ENCODE data around the gene S100A11. TPM values are rescaled to one million over a fixed set of nuclear protein-coding genes. Genes with fewer than 3 reads are reported as not detected.

The S100A11 gene
- total and polyA plus RNA-seq, 9 of the 15 experiments (the other 6 are each of a cell fraction or from before 2014, with no cell fraction given) = 131 to 808 (median 235) TPM

- TF ChIP-seq, protein P1, sequence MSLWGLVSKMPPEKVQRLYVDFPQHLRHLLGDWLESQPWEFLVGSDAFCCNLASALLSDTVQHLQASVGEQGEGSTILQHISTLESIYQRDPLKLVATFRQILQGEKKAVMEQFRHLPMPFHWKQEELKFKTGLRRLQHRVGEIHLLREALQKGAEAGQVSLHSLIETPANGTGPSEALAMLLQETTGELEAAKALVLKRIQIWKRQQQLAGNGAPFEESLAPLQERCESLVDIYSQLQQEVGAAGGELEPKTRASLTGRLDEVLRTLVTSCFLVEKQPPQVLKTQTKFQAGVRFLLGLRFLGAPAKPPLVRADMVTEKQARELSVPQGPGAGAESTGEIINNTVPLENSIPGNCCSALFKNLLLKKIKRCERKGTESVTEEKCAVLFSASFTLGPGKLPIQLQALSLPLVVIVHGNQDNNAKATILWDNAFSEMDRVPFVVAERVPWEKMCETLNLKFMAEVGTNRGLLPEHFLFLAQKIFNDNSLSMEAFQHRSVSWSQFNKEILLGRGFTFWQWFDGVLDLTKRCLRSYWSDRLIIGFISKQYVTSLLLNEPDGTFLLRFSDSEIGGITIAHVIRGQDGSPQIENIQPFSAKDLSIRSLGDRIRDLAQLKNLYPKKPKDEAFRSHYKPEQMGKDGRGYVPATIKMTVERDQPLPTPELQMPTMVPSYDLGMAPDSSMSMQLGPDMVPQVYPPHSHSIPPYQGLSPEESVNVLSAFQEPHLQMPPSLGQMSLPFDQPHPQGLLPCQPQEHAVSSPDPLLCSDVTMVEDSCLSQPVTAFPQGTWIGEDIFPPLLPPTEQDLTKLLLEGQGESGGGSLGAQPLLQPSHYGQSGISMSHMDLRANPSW (CRISPR knock-in tag; IDR thresholded peaks at IDR 0.05) = no peak
Observed at GRCh38 chr1:152018537-152018936, 18.3 kb downstream of the S100A11 start (continued).

- no peak overlapping the region for H2AFZ ChIP-seq (ENCODE audit: low read depth, low read length)
- H3K9me1 ChIP-seq (ENCODE audit: control insufficient read depth, insufficient read depth, low read length) = no peaks in the 10 kb centered on the region
- H3K9me3 ChIP-seq (replicated peaks; ENCODE audit: control insufficient read depth, insufficient read depth, low read depth, low read length) = no peaks in the 10 kb centered on the region
- peaks cover 11 to 24% of the 10 kb centered on the region in 2 experiments; a peak in 3 of 5 replicates for H3K27me3 ChIP-seq (ENCODE audit: control insufficient read depth in 2 of 2, insufficient read depth in 2 of 2, low read length in 2 of 2)
- no peak overlapping the region for H3K4me2 ChIP-seq (ENCODE audit: insufficient read depth, low read length)
- H3K27ac ChIP-seq (ENCODE audit: extremely low read depth, low read depth, low read length) = no peak overlapping the region
- no peak overlapping the region for H3K9ac ChIP-seq (ENCODE audit: insufficient read depth in 1 of 2, low read depth in 2 of 2, low read length in 2 of 2)
- in situ Hi-C loops (cut with MboI) (no loop called here), intact Hi-C loops (cut with micrococcal nuclease) (no loop called here)
- ChIA-PET CTCF (ENCODE audit: low intra/inter-chr PET ratio) (no interaction called here), POLR2A (no interaction called here)
- H3K36me3 ChIP-seq (ENCODE audit: control insufficient read depth, insufficient read depth, low read length) = no peaks in the 10 kb centered on the region
- no peak overlapping the region for H3K4me3 ChIP-seq
- ATAC-seq (no peak), DNase-seq (ENCODE audit: extremely low read depth in 1 of 4, low spot score in 3 of 4) (no peak), FAIRE-seq (no peak)
- WGBS (ENCODE audit: insufficient coverage, low coverage, missing lambda C conversion rate) = 2% methylated on average over 6 of the region's 6 CpGs
- BruUV-seq (replicated peaks) = no TSS peak
- no peaks in the 10 kb centered on the region for H3K4me1 ChIP-seq (replicated peaks in 1 of 2; ENCODE audit: control insufficient read depth in 2 of 2, insufficient read depth in 2 of 2, low read length in 2 of 2)
- no peaks in the 10 kb centered on the region for H4K20me1 ChIP-seq (replicated peaks; ENCODE audit: control insufficient read depth, insufficient read depth, low read length)
- no peaks in the 10 kb centered on the region for H3K79me2 ChIP-seq (ENCODE audit: control insufficient read depth, insufficient read depth, low read length)
- no peak for TF ChIP-seq GABPA (tag; conservative IDR thresholded peaks at IDR 0.05; ENCODE audit: low read depth)
- no peak for TF ChIP-seq SAFB2 (IDR thresholded peaks at IDR 0.05; ENCODE audit: borderline replicate concordance, low read depth, low read length, severe bottlenecking)
- TF ChIP-seq CC2D1A (IDR thresholded peaks at IDR 0.05) = no peak
- TF ChIP-seq CREM (IDR thresholded peaks at IDR 0.05; ENCODE audit: low read depth) = no peak
- no peak for TF ChIP-seq MYC (IDR thresholded peaks at IDR 0.05; ENCODE audit: low read depth, low read length)
- TF ChIP-seq MYC (CRISPR knock-in tag; IDR thresholded peaks at IDR 0.05; ENCODE audit: borderline replicate concordance, low read depth) = no peak
- TF ChIP-seq ZNF282 (CRISPR knock-in tag; IDR thresholded peaks at IDR 0.05) = no peak
- TF ChIP-seq HMG20A (CRISPR knock-in tag; conservative IDR thresholded peaks at IDR 0.05) = no peak
- TF ChIP-seq ZC3H11A (IDR thresholded peaks at IDR 0.05; ENCODE audit: low read depth, low read length) = no peak
- TF ChIP-seq, protein P2, sequence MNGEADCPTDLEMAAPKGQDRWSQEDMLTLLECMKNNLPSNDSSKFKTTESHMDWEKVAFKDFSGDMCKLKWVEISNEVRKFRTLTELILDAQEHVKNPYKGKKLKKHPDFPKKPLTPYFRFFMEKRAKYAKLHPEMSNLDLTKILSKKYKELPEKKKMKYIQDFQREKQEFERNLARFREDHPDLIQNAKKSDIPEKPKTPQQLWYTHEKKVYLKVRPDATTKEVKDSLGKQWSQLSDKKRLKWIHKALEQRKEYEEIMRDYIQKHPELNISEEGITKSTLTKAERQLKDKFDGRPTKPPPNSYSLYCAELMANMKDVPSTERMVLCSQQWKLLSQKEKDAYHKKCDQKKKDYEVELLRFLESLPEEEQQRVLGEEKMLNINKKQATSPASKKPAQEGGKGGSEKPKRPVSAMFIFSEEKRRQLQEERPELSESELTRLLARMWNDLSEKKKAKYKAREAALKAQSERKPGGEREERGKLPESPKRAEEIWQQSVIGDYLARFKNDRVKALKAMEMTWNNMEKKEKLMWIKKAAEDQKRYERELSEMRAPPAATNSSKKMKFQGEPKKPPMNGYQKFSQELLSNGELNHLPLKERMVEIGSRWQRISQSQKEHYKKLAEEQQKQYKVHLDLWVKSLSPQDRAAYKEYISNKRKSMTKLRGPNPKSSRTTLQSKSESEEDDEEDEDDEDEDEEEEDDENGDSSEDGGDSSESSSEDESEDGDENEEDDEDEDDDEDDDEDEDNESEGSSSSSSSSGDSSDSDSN (IDR thresholded peaks at IDR 0.05; ENCODE audit: borderline replicate concordance in 1 of 2, low read depth in 2 of 2, low read length in 2 of 2) = no peak
- TF ChIP-seq, protein P3, sequence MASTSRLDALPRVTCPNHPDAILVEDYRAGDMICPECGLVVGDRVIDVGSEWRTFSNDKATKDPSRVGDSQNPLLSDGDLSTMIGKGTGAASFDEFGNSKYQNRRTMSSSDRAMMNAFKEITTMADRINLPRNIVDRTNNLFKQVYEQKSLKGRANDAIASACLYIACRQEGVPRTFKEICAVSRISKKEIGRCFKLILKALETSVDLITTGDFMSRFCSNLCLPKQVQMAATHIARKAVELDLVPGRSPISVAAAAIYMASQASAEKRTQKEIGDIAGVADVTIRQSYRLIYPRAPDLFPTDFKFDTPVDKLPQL (IDR thresholded peaks at IDR 0.05; ENCODE audit: extremely low read depth, insufficient read length) = no peak
- no peak for TF ChIP-seq USF2 (CRISPR knock-in tag; IDR thresholded peaks at IDR 0.05)
- TF ChIP-seq NCOR1 (IDR thresholded peaks at IDR 0.05) = no peak
- TF ChIP-seq TAF7 (tag; IDR thresholded peaks at IDR 0.05) = no peak
- TF ChIP-seq TBP (optimal IDR thresholded peaks at IDR 0.05; ENCODE audit: low read depth, low read length) = no peak
- TF ChIP-seq RFX7 (CRISPR knock-in tag; IDR thresholded peaks at IDR 0.05) = no peak
Observed at GRCh38 chr1:152015766-152016165, 21.0 kb downstream of the S100A11 start.
